IMR-90 (cell line): ENCODE results near the gene TTLL11. TPM values are rescaled to one million over a fixed set of nuclear protein-coding genes. Genes with fewer than 3 reads are reported as not detected.

Experiments used
- ATAC-seq: fragments of 200-7000 bp; cut with Tn5 transposase; 2 replicates; pipeline ENCODE4 v1.9.1; 2020; ENCODE audit warnings: low read depth, mild to moderate bottlenecking, moderate library complexity
- BruUV-seq: library from RNA; stranded (reverse); fragments of 400-500 nt; replicated peaks from 2 replicates; lab custom pipeline; 2021; lab: Mats Ljungman, UMichigan
- CTCF ChIA-PET: fragments of 300-600 bp; formaldehyde crosslinking; extraction: SDS; loops from one replicate; lab custom pipeline; 2021; ENCODE audit warnings: antibody characterized with exemption; lab: Yijun Ruan, JAX
- POLR2A ChIA-PET: fragments of 300-600 bp; sonication (Branson Sonifier 250); formaldehyde crosslinking; loops from one replicate; lab custom pipeline; 2022; ENCODE audit warnings: antibody characterized with exemption; ENCODE audit not compliant: unreplicated experiment; lab: Charles Lee
- DNase-seq: peaks from one replicate; pipeline ENCODE4 v3.0.0; 2013
- H2AFZ ChIP-seq: replicated peaks from 2 replicates; pipeline ENCODE3; 2013; ENCODE audit warnings: low read length, mild to moderate bottlenecking; ENCODE audit not compliant: poor library complexity
- H2AK5ac ChIP-seq: 2 replicates; pipeline ENCODE4 v1.6.1; 2013; ENCODE audit warnings: low read depth, low read length, inconsistent platforms
- H2AK9ac ChIP-seq: replicated peaks from 2 replicates; pipeline ENCODE3; 2013; ENCODE audit warnings: mild to moderate bottlenecking, low read depth, low read length, moderate library complexity; ENCODE audit not compliant: poor library complexity
- H2BK120ac ChIP-seq: 2 replicates; pipeline ENCODE4 v1.6.1; 2013; ENCODE audit warnings: low read depth, low read length, inconsistent platforms
- H2BK15ac ChIP-seq: 3 replicates; pipeline ENCODE4 v1.6.1; 2013; ENCODE audit warnings: low read depth, low read length, inconsistent platforms
- H2BK20ac ChIP-seq: 2 replicates; pipeline ENCODE4 v1.6.1; 2013; ENCODE audit warnings: low read depth, mild to moderate bottlenecking, inconsistent platforms, low read length, moderate library complexity
- H2BK5ac ChIP-seq: 2 replicates; pipeline ENCODE4 v1.6.1; 2013; ENCODE audit warnings: mild to moderate bottlenecking, low read depth, low read length, inconsistent platforms; ENCODE audit not compliant: poor library complexity, severe bottlenecking
- H3K14ac ChIP-seq: replicated peaks from 2 replicates; pipeline ENCODE4 v1.6.1; 2013; ENCODE audit warnings: low read depth, low read length, inconsistent platforms
- H3K18ac ChIP-seq: 2 replicates; pipeline ENCODE4 v1.6.1; 2013; ENCODE audit warnings: low read depth, low read length, control low read depth
- H3K23ac ChIP-seq: 2 replicates; pipeline ENCODE4 v1.6.1; 2013; ENCODE audit warnings: low read depth, low read length, inconsistent platforms
- H3K27ac ChIP-seq: 2 replicates; pipeline ENCODE4 v1.5.1; 2013; ENCODE audit warnings: mild to moderate bottlenecking, control low read depth, low read length; ENCODE audit not compliant: insufficient read depth
- H3K27me3 ChIP-seq: 2 replicates; pipeline ENCODE4 v1.6.1; 2013; ENCODE audit warnings: low read length; ENCODE audit not compliant: control insufficient read depth, insufficient read depth
- H3K36me3 ChIP-seq: 2 replicates; pipeline ENCODE4 v1.6.1; 2013; ENCODE audit warnings: low read length, mixed read lengths; ENCODE audit not compliant: control insufficient read depth, insufficient read depth
- H3K4ac ChIP-seq: 2 replicates; pipeline ENCODE4 v1.6.1; 2013; ENCODE audit warnings: low read depth, low read length, inconsistent platforms
- H3K4me1 ChIP-seq: 2 replicates; pipeline ENCODE4 v1.6.1; 2013; ENCODE audit warnings: low read length, mixed read lengths; ENCODE audit not compliant: control insufficient read depth, insufficient read depth
- H3K4me2 ChIP-seq: 2 replicates; pipeline ENCODE4 v1.6.1; 2013; ENCODE audit warnings: low read depth, mild to moderate bottlenecking, control low read depth, low read length, moderate library complexity
- H3K4me3 ChIP-seq: 2 replicates; pipeline ENCODE4 v1.5.1; 2013; ENCODE audit warnings: low read depth, mild to moderate bottlenecking, control low read depth, low read length, moderate library complexity; ENCODE audit not compliant: insufficient read depth
- H3K56ac ChIP-seq: 2 replicates; pipeline ENCODE4 v1.6.1; 2013; ENCODE audit warnings: low read length, inconsistent platforms; ENCODE audit not compliant: insufficient read depth; ENCODE audit errors: extremely low read depth
- H3K79me1 ChIP-seq, 2 experiments: 2 replicates each; pipeline ENCODE4 v1.6.1; 2013; ENCODE audit warnings: low read length in 2 of 2, inconsistent platforms in 1 of 2, low read depth in 1 of 2
- H3K9ac ChIP-seq: 2 replicates; pipeline ENCODE4 v1.6.1; 2013; ENCODE audit warnings: low read depth, low read length, control low read depth
- H3K9me1 ChIP-seq: 2 replicates; pipeline ENCODE4 v1.6.1; 2013; ENCODE audit warnings: low read length, inconsistent platforms; ENCODE audit not compliant: insufficient read depth
- H3K9me3 ChIP-seq: 2 replicates; pipeline ENCODE4 v1.6.1; 2013; ENCODE audit warnings: low read length; ENCODE audit not compliant: control insufficient read depth, insufficient read depth
- H4K20me1 ChIP-seq: 2 replicates; pipeline ENCODE4 v1.6.1; 2013; ENCODE audit warnings: low read length, inconsistent platforms; ENCODE audit not compliant: insufficient read depth
- H4K5ac ChIP-seq: 2 replicates; pipeline ENCODE4 v1.6.1; 2013; ENCODE audit warnings: mild to moderate bottlenecking, low read depth, low read length, control low read depth
- H4K8ac ChIP-seq, 2 experiments: 2 replicates each; pipeline ENCODE4 v1.6.1; 2013; ENCODE audit warnings: low read depth in 2 of 2, low read length in 2 of 2, control low read depth in 1 of 2, inconsistent platforms in 1 of 2
- H4K91ac ChIP-seq: 2 replicates; pipeline ENCODE4 v1.6.1; 2013; ENCODE audit warnings: low read depth, low read length, inconsistent platforms; ENCODE audit not compliant: insufficient read depth
- BHLHE40 ChIP-seq: fragments of 150-350 bp; IDR thresholded peaks from 2 replicates; pipeline ENCODE4 v1.6.1; 2016; ENCODE audit warnings: mild to moderate bottlenecking, low read depth, low read length
- CHD1 ChIP-seq: IDR thresholded peaks from 2 replicates; pipeline ENCODE4 v1.6.1; 2012; ENCODE audit warnings: low read depth, low read length, improper control_type of control experiment
- FOS ChIP-seq: fragments of 150-350 bp; IDR thresholded peaks from 2 replicates; pipeline ENCODE4 v1.6.1; 2016; ENCODE audit warnings: low read depth, low read length
- MAFK ChIP-seq: IDR thresholded peaks from 2 replicates; pipeline ENCODE4 v1.6.1; 2012; ENCODE audit warnings: low read depth, low read length, improper control_type of control experiment
- MAZ ChIP-seq: IDR thresholded peaks from 2 replicates; pipeline ENCODE4 v1.6.1; 2012; ENCODE audit warnings: low read depth, mild to moderate bottlenecking, low read length, improper control_type of control experiment, moderate library complexity, borderline replicate concordance
- MXI1 ChIP-seq: IDR thresholded peaks from 2 replicates; pipeline ENCODE4 v1.6.1; 2012; ENCODE audit warnings: low read depth, mild to moderate bottlenecking, low read length, moderate library complexity, borderline replicate concordance
- POLR2A ChIP-seq: IDR thresholded peaks from 2 replicates; pipeline ENCODE4 v1.6.1; 2012; ENCODE audit warnings: mild to moderate bottlenecking, low read depth, low read length
- RCOR1 ChIP-seq: IDR thresholded peaks from 2 replicates; pipeline ENCODE4 v1.6.1; 2012; ENCODE audit warnings: mild to moderate bottlenecking, low read length, improper control_type of control experiment; ENCODE audit not compliant: insufficient replicate concordance
- RFX5 ChIP-seq: IDR thresholded peaks from 2 replicates; pipeline ENCODE4 v1.8.0; 2012; ENCODE audit warnings: low read depth, mild to moderate bottlenecking, low read length, moderate library complexity
- SMC3 ChIP-seq: fragments of 150-350 bp; IDR thresholded peaks from 2 replicates; pipeline ENCODE4 v1.6.1; 2016; ENCODE audit warnings: low read depth, mild to moderate bottlenecking, antibody characterized with exemption, low read length, moderate library complexity
- WGBS, 2 experiments: methylation state at CpG; one replicate each; pipeline versions ENCODE4 v1.1.5 to v1.1.7; 2013; ENCODE audit warnings: missing lambda C conversion rate in 2 of 2; ENCODE audit not compliant: insufficient read length in 1 of 2; ENCODE audit errors: extremely low coverage in 2 of 2; 5-methylcytosine and 5-hydroxymethylcytosine counted together
- dilution Hi-C: fragments of 300-500 bp; cut with HindIII; formaldehyde crosslinking; loops from one replicate; pipeline ENCODE4 v1.14.3; 2018; ENCODE audit warnings: low sequenced_read_pairs; ENCODE audit not compliant: unreplicated experiment
- in situ Hi-C: fragments of 300-500 bp; cut with MboI; formaldehyde crosslinking; loops from 3 replicates; pipeline ENCODE4 v1.14.3; 2019; ENCODE audit warnings: low sequenced_read_pairs, inconsistent platforms, mixed read lengths
- intact Hi-C: fragments of 100-400 bp; cut with micrococcal nuclease; formaldehyde crosslinking; loops from 2 replicates; pipeline ENCODE4 v1.10.0; 2022
- polyA plus RNA-seq, 3 experiments: library from polyadenylated mRNA; depleted of rRNA; stranded (reverse); fragments of >200 nt; gene quantifications; 2 replicates each; pipeline ENCODE4 v1.2.3, GENCODE V29; 2012; ENCODE audit warnings: low replicate concordance in 1 of 3
- total RNA-seq: library from RNA; depleted of rRNA; stranded (reverse); fragments of >200 nt; gene quantifications from 2 replicates; pipeline ENCODE4 v1.2.3, GENCODE V29; 2012
- TF ChIP-seq, protein P1 (sequence below): conservative IDR thresholded peaks from 2 replicates; pipeline ENCODE4 v1.5.1; 2012; ENCODE audit warnings: mild to moderate bottlenecking, low read depth, low read length, improper control_type of control experiment

TTLL11 gene
- total and polyA plus RNA-seq, 2 of the 4 experiments (the other 2 are of a cell fraction), result 2.0 to 4.6 TPM

DNA sequence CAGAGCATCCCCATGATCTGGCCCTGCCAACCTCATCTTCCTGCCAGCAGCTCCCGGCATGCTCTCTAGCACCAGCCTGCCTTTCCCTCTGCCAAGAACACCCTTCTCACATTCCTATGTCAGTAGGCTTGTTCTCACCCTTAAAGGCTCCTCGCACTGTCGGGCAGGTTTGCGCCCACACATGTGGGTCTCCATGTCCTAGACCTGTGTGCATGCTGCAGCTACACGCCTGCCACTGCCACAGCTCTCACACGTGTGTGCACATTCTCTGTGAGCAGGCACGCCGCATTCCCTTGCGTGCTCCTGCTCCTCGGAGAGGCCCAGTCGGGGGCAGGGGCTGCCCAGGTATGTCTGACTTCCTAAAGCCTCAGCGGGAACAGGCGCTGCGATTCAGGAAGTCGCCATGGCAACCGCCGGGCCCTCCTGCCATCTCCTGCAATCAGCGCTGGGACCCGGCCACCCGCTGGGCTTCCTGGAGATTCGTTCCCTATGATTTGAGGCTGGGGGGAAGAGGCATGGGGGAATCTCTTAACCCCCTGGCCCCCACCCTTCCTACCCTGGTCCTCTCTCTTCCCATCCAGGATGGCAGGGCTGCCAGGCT, 38.4 kb upstream of the TTLL11 start:
- dilution Hi-C loops (no loop called here), intact Hi-C loops (no loop called here), in situ Hi-C loops (no loop called here)
- no peak overlapping the region for H3K14ac ChIP-seq
- no peak for DNase-seq
- no peak overlapping the region for H4K5ac ChIP-seq
- BruUV-seq, result no TSS peak
- peak overlapping the region; percentile 66 for H2AFZ ChIP-seq
- no peak overlapping the region for H2AK5ac ChIP-seq
- ChIA-PET CTCF (no interaction called here), POLR2A (no interaction called here)
- H4K91ac ChIP-seq, result no peak overlapping the region
- no peak overlapping the region for H3K4me3 ChIP-seq
- H3K4ac ChIP-seq, result no peak overlapping the region
- H3K56ac ChIP-seq, result no peak overlapping the region
- no peak overlapping the region for H2BK20ac ChIP-seq
- H4K8ac ChIP-seq, result no peak overlapping the region
- H3K4me1 ChIP-seq, result peaks cover 6% of the 10 kb centered on the region
- H3K4me2 ChIP-seq, result no peak overlapping the region
- peaks cover 4% of the 10 kb centered on the region; the same call in 1 of the 2 replicates for H3K27me3 ChIP-seq
- no peak overlapping the region for H3K23ac ChIP-seq
- no peak overlapping the region for H3K27ac ChIP-seq
- no peak overlapping the region for H2BK120ac ChIP-seq
- TF ChIP-seq CHD1, result no peak
- no peak for TF ChIP-seq RCOR1
- no peak for TF ChIP-seq SMC3
- no peak for TF ChIP-seq MXI1
- TF ChIP-seq, protein P1, sequence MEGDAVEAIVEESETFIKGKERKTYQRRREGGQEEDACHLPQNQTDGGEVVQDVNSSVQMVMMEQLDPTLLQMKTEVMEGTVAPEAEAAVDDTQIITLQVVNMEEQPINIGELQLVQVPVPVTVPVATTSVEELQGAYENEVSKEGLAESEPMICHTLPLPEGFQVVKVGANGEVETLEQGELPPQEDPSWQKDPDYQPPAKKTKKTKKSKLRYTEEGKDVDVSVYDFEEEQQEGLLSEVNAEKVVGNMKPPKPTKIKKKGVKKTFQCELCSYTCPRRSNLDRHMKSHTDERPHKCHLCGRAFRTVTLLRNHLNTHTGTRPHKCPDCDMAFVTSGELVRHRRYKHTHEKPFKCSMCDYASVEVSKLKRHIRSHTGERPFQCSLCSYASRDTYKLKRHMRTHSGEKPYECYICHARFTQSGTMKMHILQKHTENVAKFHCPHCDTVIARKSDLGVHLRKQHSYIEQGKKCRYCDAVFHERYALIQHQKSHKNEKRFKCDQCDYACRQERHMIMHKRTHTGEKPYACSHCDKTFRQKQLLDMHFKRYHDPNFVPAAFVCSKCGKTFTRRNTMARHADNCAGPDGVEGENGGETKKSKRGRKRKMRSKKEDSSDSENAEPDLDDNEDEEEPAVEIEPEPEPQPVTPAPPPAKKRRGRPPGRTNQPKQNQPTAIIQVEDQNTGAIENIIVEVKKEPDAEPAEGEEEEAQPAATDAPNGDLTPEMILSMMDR, result no peak
- TF ChIP-seq MAZ, result no peak
- no peak for TF ChIP-seq FOS
- TF ChIP-seq POLR2A, result no peak
- TF ChIP-seq BHLHE40, result no peak
- no peak for TF ChIP-seq MAFK
- TF ChIP-seq RFX5, result no peak
- no peak overlapping the region for H2AK9ac ChIP-seq
- no peaks in the 10 kb centered on the region for H3K36me3 ChIP-seq
- no peak for ATAC-seq
- no peaks in the 10 kb centered on the region for H4K20me1 ChIP-seq
- WGBS, 2 experiments, result 44% methylated on average over 3 of the region's 21 CpGs; no CpG with 5 or more reads in 1 of the 2 experiments
- no peak overlapping the region for H3K18ac ChIP-seq
- no peak overlapping the region for H3K9ac ChIP-seq
- H3K9me3 ChIP-seq, result no peaks in the 10 kb centered on the region
- H2BK15ac ChIP-seq, result no peak overlapping the region
- H3K79me1 ChIP-seq, result no peaks in the 10 kb centered on the region
- no peak overlapping the region for H2BK5ac ChIP-seq
- 0 out of 2 replicates have a peak, but pooled peaks cover 6% of the 10 kb centered on the region for H3K9me1 ChIP-seq
